ENCODE results near the gene NTM. TPM values are rescaled to one million over a fixed set of nuclear protein-coding genes. Genes with fewer than 3 reads are reported as not detected.

NTM gene
- total RNA-seq, 1 donor from 2014 or later, result 4.3 TPM

GRCh38 chr11:131993246-131993645 lies 622.8 kb downstream of the NTM start:
- TF ChIP-seq, protein P1, sequence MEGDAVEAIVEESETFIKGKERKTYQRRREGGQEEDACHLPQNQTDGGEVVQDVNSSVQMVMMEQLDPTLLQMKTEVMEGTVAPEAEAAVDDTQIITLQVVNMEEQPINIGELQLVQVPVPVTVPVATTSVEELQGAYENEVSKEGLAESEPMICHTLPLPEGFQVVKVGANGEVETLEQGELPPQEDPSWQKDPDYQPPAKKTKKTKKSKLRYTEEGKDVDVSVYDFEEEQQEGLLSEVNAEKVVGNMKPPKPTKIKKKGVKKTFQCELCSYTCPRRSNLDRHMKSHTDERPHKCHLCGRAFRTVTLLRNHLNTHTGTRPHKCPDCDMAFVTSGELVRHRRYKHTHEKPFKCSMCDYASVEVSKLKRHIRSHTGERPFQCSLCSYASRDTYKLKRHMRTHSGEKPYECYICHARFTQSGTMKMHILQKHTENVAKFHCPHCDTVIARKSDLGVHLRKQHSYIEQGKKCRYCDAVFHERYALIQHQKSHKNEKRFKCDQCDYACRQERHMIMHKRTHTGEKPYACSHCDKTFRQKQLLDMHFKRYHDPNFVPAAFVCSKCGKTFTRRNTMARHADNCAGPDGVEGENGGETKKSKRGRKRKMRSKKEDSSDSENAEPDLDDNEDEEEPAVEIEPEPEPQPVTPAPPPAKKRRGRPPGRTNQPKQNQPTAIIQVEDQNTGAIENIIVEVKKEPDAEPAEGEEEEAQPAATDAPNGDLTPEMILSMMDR (IDR thresholded peaks at IDR 0.05; ENCODE audit: unreplicated experiment), result no peak
- Mint-ChIP-seq H3K36me3 (ENCODE audit: insufficient read depth) (no peaks in the 10 kb centered on the region), H3K27ac (no peak overlapping the region), H3K27me3 (no peaks in the 10 kb centered on the region), H3K9me3 (ENCODE audit: low read depth) (peaks cover 4% of the 10 kb centered on the region), H3K4me1 (ENCODE audit: low read depth) (peaks cover 2% of the 10 kb centered on the region), H3K4me3 (ENCODE audit: low read depth) (no peak overlapping the region)
- no peak for DNase-seq (ENCODE audit: low spot score, unreplicated experiment)

DNA sequence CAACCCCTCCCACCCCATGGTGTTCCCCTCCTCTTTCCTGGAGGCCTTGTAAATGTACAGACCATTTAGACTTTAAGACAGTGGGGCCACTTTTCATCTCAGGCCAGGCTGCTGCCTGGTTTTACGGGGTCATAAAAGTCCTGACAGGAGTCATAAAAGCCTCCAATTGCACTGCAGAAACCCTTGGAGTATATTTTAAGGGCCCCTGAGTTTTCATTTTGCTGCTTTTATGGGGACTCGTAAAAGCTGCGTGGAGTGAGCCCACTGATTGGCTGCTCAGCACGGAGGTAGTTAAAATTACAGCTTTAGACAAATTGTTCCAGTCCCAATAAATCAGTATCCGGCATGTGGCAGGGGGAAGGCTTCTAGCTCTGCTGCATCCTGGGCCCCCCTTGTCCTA lies 627.6 kb downstream of the NTM start:
- no peak overlapping the region for H3K27ac Mint-ChIP-seq
- no peak overlapping the region for H3K4me3 Mint-ChIP-seq (ENCODE audit: low read depth)
- H3K27me3 Mint-ChIP-seq, result no peaks in the 10 kb centered on the region
- no peaks in the 10 kb centered on the region for H3K36me3 Mint-ChIP-seq (ENCODE audit: insufficient read depth)
- TF ChIP-seq, protein P1 (IDR thresholded peaks at IDR 0.05; ENCODE audit: unreplicated experiment), result no peak
- no peaks in the 10 kb centered on the region for H3K4me1 Mint-ChIP-seq (ENCODE audit: low read depth)
- H3K9me3 Mint-ChIP-seq (ENCODE audit: low read depth), result peaks cover 4% of the 10 kb centered on the region
- DNase-seq (ENCODE audit: low spot score, unreplicated experiment), result no peak

DNA sequence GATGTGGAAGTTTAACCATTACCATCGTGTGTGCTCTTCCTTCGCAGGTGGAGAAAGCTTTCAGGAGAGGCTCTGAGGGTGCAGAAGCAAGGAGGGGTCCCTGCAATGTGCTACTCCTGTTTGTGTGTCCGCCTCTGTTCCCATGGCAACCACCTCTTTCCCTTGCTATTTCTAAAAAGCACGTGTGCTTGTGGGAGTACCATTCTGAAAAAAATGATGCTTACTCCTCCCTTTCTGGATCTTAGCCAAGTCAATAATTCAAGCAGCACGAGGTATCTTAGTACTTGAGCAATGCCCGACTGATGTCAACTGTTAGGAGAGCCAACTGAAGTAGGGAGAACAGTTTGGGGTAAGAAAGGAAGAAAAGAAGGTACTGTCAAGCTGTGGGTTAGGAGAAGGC lies 628.7 kb downstream of the NTM start:
- peaks cover 4% of the 10 kb centered on the region for H3K9me3 Mint-ChIP-seq (ENCODE audit: low read depth)
- H3K4me1 Mint-ChIP-seq (ENCODE audit: low read depth), result no peaks in the 10 kb centered on the region
- TF ChIP-seq, protein P1 (IDR thresholded peaks at IDR 0.05; ENCODE audit: unreplicated experiment), result no peak
- DNase-seq (ENCODE audit: low spot score, unreplicated experiment), result no peak
- no peaks in the 10 kb centered on the region for H3K36me3 Mint-ChIP-seq (ENCODE audit: insufficient read depth)
- no peak overlapping the region for H3K4me3 Mint-ChIP-seq (ENCODE audit: low read depth)
- no peaks in the 10 kb centered on the region for H3K27me3 Mint-ChIP-seq
- H3K27ac Mint-ChIP-seq, result no peak overlapping the region

DNA sequence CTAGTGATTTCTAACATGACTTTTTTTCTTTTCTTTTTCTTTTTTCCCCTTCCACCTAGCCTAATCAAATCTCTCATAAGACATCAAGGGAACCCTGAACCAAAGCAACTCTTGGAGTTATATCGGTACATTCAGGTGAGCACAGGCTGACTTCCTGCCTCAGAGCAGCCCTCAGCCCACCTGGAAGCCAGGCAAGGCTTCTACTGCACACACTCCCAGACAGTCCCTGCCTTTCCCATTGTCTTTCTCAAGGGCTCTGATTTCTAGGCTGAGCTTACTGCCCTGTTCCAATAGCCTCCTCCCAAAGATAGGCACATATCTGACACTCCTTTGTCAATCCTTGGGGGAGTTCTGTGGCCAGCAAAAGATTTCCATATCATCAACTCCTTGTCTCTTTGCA lies 629.5 kb downstream of the NTM start:
- H3K4me1 Mint-ChIP-seq (ENCODE audit: low read depth), result no peaks in the 10 kb centered on the region
- H3K27me3 Mint-ChIP-seq, result peaks cover 4% of the 10 kb centered on the region
- H3K36me3 Mint-ChIP-seq (ENCODE audit: insufficient read depth), result no peaks in the 10 kb centered on the region
- H3K4me3 Mint-ChIP-seq (ENCODE audit: low read depth), result no peak overlapping the region
- DNase-seq (ENCODE audit: low spot score, unreplicated experiment), result no peak
- H3K27ac Mint-ChIP-seq, result no peak overlapping the region
- TF ChIP-seq, protein P1 (IDR thresholded peaks at IDR 0.05; ENCODE audit: unreplicated experiment), result no peak
- peaks cover 4% of the 10 kb centered on the region for H3K9me3 Mint-ChIP-seq (ENCODE audit: low read depth)

DNA sequence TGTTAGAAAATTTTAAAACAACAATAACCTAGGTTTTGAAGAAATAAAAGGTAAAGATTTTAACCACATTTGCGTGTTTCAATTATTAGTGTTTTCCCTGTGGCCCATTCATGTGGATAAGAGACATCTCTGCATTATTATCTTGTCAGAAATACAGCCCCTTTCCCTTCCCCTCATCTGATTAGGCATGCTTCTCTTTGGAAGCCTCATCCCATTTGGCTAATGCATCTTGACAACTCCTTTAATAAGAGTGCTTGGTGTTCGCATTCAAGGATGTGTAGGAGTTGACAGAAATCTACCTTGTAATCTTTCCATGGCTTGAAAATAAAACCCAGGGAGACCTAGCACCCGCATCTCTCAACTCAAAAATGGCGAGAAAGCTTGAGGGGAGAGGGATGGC lies 635.5 kb downstream of the NTM start:
- H3K36me3 Mint-ChIP-seq (ENCODE audit: insufficient read depth), result no peaks in the 10 kb centered on the region
- no peak overlapping the region for H3K27ac Mint-ChIP-seq
- DNase-seq (ENCODE audit: low spot score, unreplicated experiment), result no peak
- peaks cover 49% of the 10 kb centered on the region for H3K27me3 Mint-ChIP-seq
- no peak overlapping the region for H3K4me3 Mint-ChIP-seq (ENCODE audit: low read depth)
- H3K9me3 Mint-ChIP-seq (ENCODE audit: low read depth), result no peaks in the 10 kb centered on the region
- TF ChIP-seq, protein P1 (IDR thresholded peaks at IDR 0.05; ENCODE audit: unreplicated experiment), result no peak
- H3K4me1 Mint-ChIP-seq (ENCODE audit: low read depth), result no peaks in the 10 kb centered on the region
